Hippocampal formation (tissue), 2 donors: ENCODE data around the gene ATMIN.

Experiments
- DNase-seq, 2 donors: peaks; one replicate each; lab custom pipeline; 2025; lab: John Stamatoyannopoulos, UW

ATMIN gene

GRCh38 chr16:81067166-81067565 is 31.5 kb downstream of the ATMIN start:
- DNase-seq = no peak

- no peak for DNase-seq
These were observed 33.4 kb downstream of the ATMIN start for GRCh38 chr16:81069063-81069462.

GRCh38 chr16:81070979-81071378 is 35.3 kb downstream of the ATMIN start:
- no peak for DNase-seq

GRCh38 chr16:81071805-81072204 is 36.2 kb downstream of the ATMIN start:
- DNase-seq = no peak

- DNase-seq = no peak
These were observed 38.1 kb downstream of the ATMIN start for GRCh38 chr16:81073560-81074330.

- peak; percentile 94 to 99 for DNase-seq
These were observed 41.0 kb downstream of the ATMIN start for GRCh38 chr16:81076566-81077075.

- DNase-seq = peak; percentile 94 to 99
These were observed 41.7 kb downstream of the ATMIN start, which contains the start of gene C16orf46 for GRCh38 chr16:81077076-81077940. C16orf46 (minus strand) TSS chr16:81077238; CDS start chr16:81063955, 13,283 bp downstream.

GRCh38 chr16:81080233-81080632 is 44.6 kb downstream of the ATMIN start:
- peak in 1 of 2 donors; percentile 12 for DNase-seq

- DNase-seq = no peak
These were observed 45.4 kb downstream of the ATMIN start for GRCh38 chr16:81081014-81081413.

GRCh38 chr16:81088836-81089235 is 53.2 kb downstream of the ATMIN start:
- DNase-seq = no peak

- DNase-seq = no peak
These were observed 59.2 kb downstream of the ATMIN start for GRCh38 chr16:81094771-81095251.

GRCh38 chr16:81095653-81095952 is 60.0 kb downstream of the ATMIN start:
- no peak for DNase-seq

- DNase-seq = peak; percentile 99 to 100
These were observed 60.5 kb downstream of the ATMIN start, which contains the start of gene GCSH for GRCh38 chr16:81095953-81096714. GCSH (minus strand) TSS chr16:81096395; CDS start chr16:81096278, 117 bp downstream.

- DNase-seq = no peak
These were observed 61.1 kb downstream of the ATMIN start for GRCh38 chr16:81096715-81097208.
